G401 (cell line): ENCODE data around the gene AP1B1. TPM values are rescaled to one million over a fixed set of nuclear protein-coding genes. Genes with fewer than 3 reads are reported as not detected.

Experiments
- DNase-seq: peaks from one replicate; pipeline ENCODE4 v3.0.0-alpha.2; 2015; ENCODE audit warnings: low spot score
- in situ Hi-C: cut with HindIII; loops from 2 replicates; pipeline ENCODE4 v1.10.0; 2016; ENCODE audit warnings: low sequenced_read_pairs, mixed read lengths
- total RNA-seq: library from RNA; depleted of rRNA; stranded (reverse); fragments of >200 nt; shearing (Covaris generic); gene quantifications from 2 replicates; pipeline ENCODE4 v1.2.3, GENCODE V29; 2014; rRNA removed

AP1B1 gene
- total RNA-seq, 1 experiment from 2014 or later = 88.7 TPM

- in situ Hi-C loops = no loop called here
- no peak for DNase-seq
These were observed 110.4 kb downstream of the AP1B1 start for GRCh38 chr22:29277927-29278326.

Other genes with a start within 250 kb of the AP1B1 start
- 7.9 and 20.7 TPM in 2 replicates for gene EMID1, start 182.7 kb downstream of the AP1B1 start, total RNA-seq
- gene RHBDD3, start 120.6 kb downstream of the AP1B1 start, total RNA-seq = 82.7 and 117 TPM in 2 replicates
- gene EWSR1, start 120.3 kb downstream of the AP1B1 start, total RNA-seq = 164 and 196 TPM in 2 replicates
- 13.2 and 26.3 TPM in 2 replicates for gene GAS2L1, start 81.9 kb downstream of the AP1B1 start, total RNA-seq
- gene RASL10A, start 72.9 kb downstream of the AP1B1 start, total RNA-seq = 3.0 and 9.6 TPM in 2 replicates
- gene RFPL1, start 50.0 kb upstream of the AP1B1 start, total RNA-seq = not detected in 2 replicates
- gene NEFH, start 91.6 kb upstream of the AP1B1 start, total RNA-seq = 11.6 and 14.3 TPM in 2 replicates
- gene THOC5, start 165.2 kb upstream of the AP1B1 start, total RNA-seq = 58.9 and 62.6 TPM in 2 replicates
- gene NIPSNAP1, start 192.5 kb upstream of the AP1B1 start, total RNA-seq = 187 and 209 TPM in 2 replicates
- gene NF2, start 215.1 kb upstream of the AP1B1 start, total RNA-seq = 54.7 and 77.1 TPM in 2 replicates